Measurements from ENCODE around the gene C9orf72.

C9orf72 gene

DNA sequence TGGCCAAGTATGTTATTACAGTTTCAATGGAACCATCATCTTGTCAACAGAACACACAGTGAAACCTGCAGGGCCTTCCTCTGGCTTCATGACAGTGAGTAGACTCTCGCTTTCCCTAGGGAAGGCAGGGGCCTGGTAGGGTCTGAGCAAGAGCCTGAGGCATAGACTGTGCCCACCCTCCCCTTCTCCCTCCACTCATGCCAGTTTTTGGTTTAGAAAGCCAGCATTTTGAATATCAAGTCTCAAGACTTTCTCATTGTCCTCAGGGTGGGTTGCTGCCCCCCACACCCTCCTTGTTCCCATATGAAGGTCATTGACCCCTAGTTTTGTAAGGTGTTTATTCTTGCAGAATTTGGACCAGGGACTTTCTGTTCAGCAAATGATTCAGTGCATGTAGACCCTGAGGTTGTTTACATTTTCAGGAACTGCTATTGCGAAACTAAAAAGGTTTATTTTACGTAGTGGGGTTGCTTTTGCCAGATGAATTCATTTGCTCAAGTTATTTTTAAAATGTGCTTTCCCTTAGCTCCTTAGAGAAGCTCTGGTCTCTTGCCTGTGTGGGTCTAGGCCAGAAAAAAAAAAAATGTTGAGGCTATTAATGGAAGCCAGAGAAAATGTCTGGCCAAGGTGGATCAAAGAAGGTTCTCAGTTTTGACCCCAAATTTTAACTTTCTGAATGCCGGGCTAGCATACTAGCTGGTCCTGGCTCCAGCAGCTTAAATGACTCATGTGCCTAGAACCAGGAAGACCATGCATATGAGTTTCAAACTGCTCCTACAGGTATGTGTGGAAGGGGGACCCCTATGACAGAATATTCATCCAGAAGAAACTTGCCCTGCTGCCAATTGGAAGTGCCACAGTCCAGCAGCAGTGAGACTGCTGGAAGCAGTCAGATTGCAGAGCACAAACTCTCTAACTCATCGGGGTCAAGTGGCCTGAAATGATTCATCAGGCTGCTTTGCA is 33.5 kb downstream of the C9orf72 start (continued):
- TF ChIP-seq BACH2 (CRISPR knock-in tag; IDR thresholded peaks at IDR 0.05; ENCODE audit: borderline replicate concordance) = no peak

DNA sequence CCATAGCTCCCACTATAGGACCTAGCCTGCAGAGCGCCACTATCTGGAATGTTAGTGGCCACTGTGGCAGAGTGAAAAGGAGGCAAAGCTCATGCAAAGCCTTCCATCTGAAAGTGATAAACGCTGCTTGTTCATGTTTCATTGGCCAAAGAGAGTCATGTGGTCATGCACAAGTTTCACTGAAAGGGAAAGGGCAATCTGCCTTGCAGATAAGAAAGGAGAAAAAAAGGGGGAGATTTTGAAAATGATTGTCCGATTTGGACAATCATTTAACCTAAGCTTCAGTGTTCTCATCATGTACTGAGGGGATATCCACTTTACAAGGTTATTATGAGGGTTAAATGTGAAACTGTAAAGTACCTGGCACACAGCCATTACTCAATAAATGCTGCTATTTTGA is 34.6 kb downstream of the C9orf72 start:
- no peak for ATAC-seq
- no peak for TF ChIP-seq TCF4 (CRISPR knock-in tag; IDR thresholded peaks at IDR 0.05; ENCODE audit: borderline replicate concordance)
- TF ChIP-seq RARB (CRISPR knock-in tag; IDR thresholded peaks at IDR 0.05) = no peak
- TF ChIP-seq, protein P1, sequence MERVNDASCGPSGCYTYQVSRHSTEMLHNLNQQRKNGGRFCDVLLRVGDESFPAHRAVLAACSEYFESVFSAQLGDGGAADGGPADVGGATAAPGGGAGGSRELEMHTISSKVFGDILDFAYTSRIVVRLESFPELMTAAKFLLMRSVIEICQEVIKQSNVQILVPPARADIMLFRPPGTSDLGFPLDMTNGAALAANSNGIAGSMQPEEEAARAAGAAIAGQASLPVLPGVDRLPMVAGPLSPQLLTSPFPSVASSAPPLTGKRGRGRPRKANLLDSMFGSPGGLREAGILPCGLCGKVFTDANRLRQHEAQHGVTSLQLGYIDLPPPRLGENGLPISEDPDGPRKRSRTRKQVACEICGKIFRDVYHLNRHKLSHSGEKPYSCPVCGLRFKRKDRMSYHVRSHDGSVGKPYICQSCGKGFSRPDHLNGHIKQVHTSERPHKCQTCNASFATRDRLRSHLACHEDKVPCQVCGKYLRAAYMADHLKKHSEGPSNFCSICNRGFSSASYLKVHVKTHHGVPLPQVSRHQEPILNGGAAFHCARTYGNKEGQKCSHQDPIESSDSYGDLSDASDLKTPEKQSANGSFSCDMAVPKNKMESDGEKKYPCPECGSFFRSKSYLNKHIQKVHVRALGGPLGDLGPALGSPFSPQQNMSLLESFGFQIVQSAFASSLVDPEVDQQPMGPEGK (CRISPR knock-in tag; IDR thresholded peaks at IDR 0.05; ENCODE audit: borderline replicate concordance) = no peak
- TF ChIP-seq TOX (CRISPR knock-in tag; IDR thresholded peaks at IDR 0.05; ENCODE audit: borderline replicate concordance) = no peak
- TF ChIP-seq ZFP30 (CRISPR knock-in tag; IDR thresholded peaks at IDR 0.05) = no peak
- TF ChIP-seq ZNF70 (CRISPR knock-in tag; IDR thresholded peaks at IDR 0.05) = no peak
- TF ChIP-seq ARNTL (CRISPR knock-in tag; IDR thresholded peaks at IDR 0.05; ENCODE audit: borderline replicate concordance, low read depth) = no peak
- no peak for TF ChIP-seq PPARA (CRISPR knock-in tag; IDR thresholded peaks at IDR 0.05; ENCODE audit: borderline replicate concordance)
- no peak for TF ChIP-seq GLIS3 (CRISPR knock-in tag; IDR thresholded peaks at IDR 0.05)

DNA sequence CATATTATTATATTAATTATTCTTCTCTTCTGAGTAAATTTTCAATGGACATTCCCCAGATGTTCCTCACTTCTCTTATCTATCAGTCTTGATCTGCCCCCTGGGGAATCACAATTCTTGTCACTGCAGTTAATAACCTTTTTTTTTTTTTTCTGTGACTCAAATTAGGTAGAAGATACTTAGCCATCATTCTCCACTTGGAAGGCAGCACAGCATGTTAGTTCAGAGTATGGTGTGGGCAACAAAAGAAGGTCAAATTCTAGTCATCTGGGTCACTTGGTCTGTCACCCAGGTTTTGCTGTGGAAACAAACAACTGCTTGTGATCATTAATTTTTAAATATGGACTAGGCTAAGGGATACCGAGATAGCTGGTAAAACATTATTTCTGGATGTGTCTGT is 35.5 kb downstream of the C9orf72 start:
- TF ChIP-seq CSDC2 (CRISPR knock-in tag; IDR thresholded peaks at IDR 0.05) (no peak), ZNF70 (CRISPR knock-in tag; IDR thresholded peaks at IDR 0.05) (no peak)
- TF ChIP-seq, protein P2, sequence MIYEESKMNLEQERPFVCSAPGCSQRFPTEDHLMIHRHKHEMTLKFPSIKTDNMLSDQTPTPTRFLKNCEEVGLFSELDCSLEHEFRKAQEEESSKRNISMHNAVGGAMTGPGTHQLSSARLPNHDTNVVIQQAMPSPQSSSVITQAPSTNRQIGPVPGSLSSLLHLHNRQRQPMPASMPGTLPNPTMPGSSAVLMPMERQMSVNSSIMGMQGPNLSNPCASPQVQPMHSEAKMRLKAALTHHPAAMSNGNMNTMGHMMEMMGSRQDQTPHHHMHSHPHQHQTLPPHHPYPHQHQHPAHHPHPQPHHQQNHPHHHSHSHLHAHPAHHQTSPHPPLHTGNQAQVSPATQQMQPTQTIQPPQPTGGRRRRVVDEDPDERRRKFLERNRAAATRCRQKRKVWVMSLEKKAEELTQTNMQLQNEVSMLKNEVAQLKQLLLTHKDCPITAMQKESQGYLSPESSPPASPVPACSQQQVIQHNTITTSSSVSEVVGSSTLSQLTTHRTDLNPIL (CRISPR knock-in tag; IDR thresholded peaks at IDR 0.05; ENCODE audit: low read depth) = no peak
- ATAC-seq = no peak

DNA sequence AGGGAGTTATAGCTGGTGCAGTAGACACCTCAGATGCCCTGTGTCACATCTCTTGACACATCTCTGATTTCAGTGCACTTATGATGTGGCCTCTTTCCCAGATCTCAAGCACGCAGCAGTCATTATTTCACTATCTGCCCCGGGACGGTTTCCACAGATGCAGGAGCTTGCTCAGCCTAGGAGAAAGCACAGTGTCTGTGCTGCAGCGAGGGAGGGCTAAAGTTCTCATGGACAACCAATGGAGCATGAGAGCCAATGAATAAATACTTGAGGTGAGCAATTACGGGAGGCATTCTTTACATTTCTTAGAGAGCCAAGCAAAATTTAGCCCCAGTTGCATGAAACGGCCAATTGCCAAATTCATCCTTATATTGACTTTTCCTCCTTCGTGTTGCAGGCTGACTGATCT is 36.2 kb downstream of the C9orf72 start:
- TF ChIP-seq, protein P2 (CRISPR knock-in tag; IDR thresholded peaks at IDR 0.05; ENCODE audit: low read depth) = no peak
- TF ChIP-seq BACH2 (CRISPR knock-in tag; IDR thresholded peaks at IDR 0.05; ENCODE audit: borderline replicate concordance) (no peak), SNAI2 (CRISPR knock-in tag; IDR thresholded peaks at IDR 0.05) (no peak), ZFP30 (CRISPR knock-in tag; IDR thresholded peaks at IDR 0.05) (no peak)
- TF ChIP-seq, protein P3, sequence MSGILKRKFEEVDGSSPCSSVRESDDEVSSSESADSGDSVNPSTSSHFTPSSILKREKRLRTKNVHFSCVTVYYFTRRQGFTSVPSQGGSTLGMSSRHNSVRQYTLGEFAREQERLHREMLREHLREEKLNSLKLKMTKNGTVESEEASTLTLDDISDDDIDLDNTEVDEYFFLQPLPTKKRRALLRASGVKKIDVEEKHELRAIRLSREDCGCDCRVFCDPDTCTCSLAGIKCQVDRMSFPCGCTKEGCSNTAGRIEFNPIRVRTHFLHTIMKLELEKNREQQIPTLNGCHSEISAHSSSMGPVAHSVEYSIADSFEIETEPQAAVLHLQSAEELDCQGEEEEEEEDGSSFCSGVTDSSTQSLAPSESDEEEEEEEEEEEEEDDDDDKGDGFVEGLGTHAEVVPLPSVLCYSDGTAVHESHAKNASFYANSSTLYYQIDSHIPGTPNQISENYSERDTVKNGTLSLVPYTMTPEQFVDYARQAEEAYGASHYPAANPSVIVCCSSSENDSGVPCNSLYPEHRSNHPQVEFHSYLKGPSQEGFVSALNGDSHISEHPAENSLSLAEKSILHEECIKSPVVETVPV (CRISPR knock-in tag; IDR thresholded peaks at IDR 0.05) = no peak
- ATAC-seq = no peak

DNA sequence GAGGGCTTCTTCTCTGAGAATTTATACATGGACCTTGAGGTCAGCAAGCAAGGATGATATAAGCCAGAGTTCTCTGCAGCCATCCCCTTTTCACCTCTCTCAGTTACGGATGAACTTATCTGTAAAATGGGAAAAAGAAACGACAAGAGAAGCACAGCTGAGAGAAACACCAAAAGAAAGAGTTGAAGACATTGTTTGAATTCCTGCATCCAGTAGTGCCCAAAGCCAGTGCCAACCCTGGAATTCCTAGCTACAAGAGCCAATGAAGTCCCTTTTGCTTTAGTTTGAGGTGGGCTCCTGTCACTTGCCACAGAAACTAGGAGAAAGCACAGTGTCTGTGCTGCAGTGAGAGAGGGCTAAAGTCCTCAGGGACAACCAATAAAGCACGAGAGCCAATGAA is 37.1 kb downstream of the C9orf72 start:
- no peak for ATAC-seq
- TF ChIP-seq PPARA (CRISPR knock-in tag; IDR thresholded peaks at IDR 0.05; ENCODE audit: borderline replicate concordance) = no peak
- TF ChIP-seq CSDC2 (CRISPR knock-in tag; IDR thresholded peaks at IDR 0.05) = no peak
- TF ChIP-seq ZNF565 (CRISPR knock-in tag; conservative IDR thresholded peaks at IDR 0.05; ENCODE audit: low read depth) = no peak
- TF ChIP-seq TOX (CRISPR knock-in tag; IDR thresholded peaks at IDR 0.05; ENCODE audit: borderline replicate concordance) = no peak
- no peak for TF ChIP-seq ISL1 (CRISPR knock-in tag; IDR thresholded peaks at IDR 0.05)
- no peak for TF ChIP-seq RARB (CRISPR knock-in tag; IDR thresholded peaks at IDR 0.05)
- no peak for TF ChIP-seq BACH2 (CRISPR knock-in tag; IDR thresholded peaks at IDR 0.05; ENCODE audit: borderline replicate concordance)
- no peak for TF ChIP-seq SNAI2 (CRISPR knock-in tag; IDR thresholded peaks at IDR 0.05)
- TF ChIP-seq, protein P4, sequence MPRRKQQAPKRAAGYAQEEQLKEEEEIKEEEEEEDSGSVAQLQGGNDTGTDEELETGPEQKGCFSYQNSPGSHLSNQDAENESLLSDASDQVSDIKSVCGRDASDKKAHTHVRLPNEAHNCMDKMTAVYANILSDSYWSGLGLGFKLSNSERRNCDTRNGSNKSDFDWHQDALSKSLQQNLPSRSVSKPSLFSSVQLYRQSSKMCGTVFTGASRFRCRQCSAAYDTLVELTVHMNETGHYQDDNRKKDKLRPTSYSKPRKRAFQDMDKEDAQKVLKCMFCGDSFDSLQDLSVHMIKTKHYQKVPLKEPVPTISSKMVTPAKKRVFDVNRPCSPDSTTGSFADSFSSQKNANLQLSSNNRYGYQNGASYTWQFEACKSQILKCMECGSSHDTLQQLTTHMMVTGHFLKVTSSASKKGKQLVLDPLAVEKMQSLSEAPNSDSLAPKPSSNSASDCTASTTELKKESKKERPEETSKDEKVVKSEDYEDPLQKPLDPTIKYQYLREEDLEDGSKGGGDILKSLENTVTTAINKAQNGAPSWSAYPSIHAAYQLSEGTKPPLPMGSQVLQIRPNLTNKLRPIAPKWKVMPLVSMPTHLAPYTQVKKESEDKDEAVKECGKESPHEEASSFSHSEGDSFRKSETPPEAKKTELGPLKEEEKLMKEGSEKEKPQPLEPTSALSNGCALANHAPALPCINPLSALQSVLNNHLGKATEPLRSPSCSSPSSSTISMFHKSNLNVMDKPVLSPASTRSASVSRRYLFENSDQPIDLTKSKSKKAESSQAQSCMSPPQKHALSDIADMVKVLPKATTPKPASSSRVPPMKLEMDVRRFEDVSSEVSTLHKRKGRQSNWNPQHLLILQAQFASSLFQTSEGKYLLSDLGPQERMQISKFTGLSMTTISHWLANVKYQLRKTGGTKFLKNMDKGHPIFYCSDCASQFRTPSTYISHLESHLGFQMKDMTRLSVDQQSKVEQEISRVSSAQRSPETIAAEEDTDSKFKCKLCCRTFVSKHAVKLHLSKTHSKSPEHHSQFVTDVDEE (CRISPR knock-in tag; IDR thresholded peaks at IDR 0.05) = no peak
- TF ChIP-seq, protein P3 (CRISPR knock-in tag; IDR thresholded peaks at IDR 0.05) = no peak
- TF ChIP-seq, protein P1 (CRISPR knock-in tag; IDR thresholded peaks at IDR 0.05; ENCODE audit: borderline replicate concordance) = no peak
